NCI-H2081 (cell line): ENCODE data around the gene HOGA1.
"Not testable (repeated sequence)": the region's sequence is repeated elsewhere in the genome, so short reads cannot be mapped to it uniquely, and the experiment has no call there.

Experiments
- DNase-seq, 2 experiments: peaks; one replicate each; lab custom pipeline; 2025; lab: John Stamatoyannopoulos, UW

The HOGA1 gene

DNA sequence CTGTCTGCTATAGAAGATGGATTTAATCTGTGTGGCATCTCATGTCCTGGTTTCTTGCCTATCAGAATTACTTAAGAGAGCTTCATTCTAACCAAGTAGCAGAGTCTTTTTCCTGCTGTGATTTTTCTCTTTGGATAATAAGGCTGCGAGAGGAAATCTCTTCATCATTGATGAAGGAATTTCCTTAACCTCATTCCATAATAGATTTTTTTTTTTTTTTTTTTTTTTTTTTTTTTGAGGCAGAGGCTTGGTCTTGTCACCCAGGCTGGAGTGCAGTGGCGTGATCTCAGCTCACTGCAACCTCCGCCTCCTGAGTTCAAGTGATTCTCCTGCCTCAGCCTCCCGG is 65.2 kb downstream of the HOGA1 start:
- DNase-seq = not testable (repeated sequence)

DNA sequence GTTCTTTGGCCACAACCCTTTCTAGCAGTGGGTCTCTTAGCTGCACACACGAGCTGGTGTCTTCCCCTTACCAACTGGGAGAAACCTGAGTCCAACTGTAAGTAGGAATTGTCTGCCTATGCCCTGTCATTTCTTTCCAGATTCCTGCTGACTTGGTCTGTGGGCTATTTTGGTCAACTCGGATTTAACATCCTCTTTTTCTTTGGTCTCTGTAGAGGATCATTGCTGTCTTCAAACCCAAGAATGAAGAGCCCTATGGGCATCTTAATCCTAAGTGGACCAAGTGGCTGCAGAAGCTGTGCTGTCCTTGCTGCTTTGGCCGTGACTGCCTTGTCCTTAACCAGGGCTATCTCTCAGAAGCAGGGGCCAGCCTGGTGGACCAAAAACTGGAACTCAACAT is 66.5 kb downstream of the HOGA1 start:
- no peak for DNase-seq

DNA sequence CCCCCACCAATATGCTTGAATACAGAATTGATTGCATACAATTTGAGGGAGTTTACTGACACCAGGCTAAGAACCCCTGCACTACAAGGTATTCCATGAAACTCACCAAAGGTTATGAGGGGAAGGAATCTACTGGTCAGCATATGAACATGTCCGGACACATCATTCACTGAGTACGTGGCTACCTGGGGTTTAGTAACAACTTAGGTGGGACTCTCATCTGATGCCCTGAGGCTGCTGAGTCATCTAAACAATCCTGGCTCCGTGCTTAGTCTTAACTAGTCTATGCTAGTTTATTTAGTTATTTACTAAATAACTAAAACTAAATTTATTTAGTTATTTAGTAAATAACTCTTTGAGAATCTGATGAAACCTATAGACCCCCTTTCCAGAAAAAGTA is 67.6 kb downstream of the HOGA1 start:
- no peak for DNase-seq

DNA sequence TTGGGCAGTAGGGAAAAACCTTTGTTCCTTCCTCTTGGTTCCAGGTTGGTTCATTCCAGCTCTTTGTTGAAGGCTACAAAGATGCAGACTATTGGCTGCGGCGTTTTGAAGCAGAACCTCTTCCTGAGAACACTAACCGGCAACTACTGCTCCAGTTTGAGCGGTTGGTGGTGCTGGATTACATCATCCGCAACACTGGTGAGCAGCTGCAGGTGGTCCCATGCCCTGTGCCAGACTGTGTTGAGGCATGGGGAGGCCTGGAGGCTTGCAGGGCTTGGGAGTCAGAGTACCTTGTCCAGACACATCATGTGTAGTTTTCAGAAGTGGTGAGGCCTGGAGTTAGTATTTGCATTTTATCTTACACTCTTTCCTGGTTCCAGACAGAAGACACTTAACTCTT is 72.6 kb downstream of the HOGA1 start:
- no peak for DNase-seq

DNA sequence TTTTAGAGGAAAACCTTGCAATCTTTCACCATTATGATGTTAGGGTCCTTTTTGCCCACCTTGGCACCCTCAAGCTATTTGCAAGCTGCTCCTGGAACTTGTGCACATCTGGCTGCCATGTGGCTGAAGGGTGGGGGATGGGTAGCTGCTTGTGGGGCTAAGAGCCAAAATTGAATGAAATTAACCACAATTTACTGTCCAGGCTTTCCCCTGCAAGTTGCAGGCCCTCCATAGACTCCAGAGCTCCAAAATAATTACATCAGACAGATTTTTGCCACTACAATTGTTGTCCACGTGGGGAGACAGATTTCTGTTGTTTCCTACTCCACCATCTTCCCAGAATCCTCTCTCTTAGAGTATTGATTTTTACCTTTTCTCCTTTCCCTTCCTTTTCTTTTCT is 75.4 kb downstream of the HOGA1 start:
- no peak for DNase-seq
